Measurements from ENCODE around the gene SEC16B.
A peak's percentile ranks its signal among the peaks of the same experiment; 100 is the strongest.

DNA sequence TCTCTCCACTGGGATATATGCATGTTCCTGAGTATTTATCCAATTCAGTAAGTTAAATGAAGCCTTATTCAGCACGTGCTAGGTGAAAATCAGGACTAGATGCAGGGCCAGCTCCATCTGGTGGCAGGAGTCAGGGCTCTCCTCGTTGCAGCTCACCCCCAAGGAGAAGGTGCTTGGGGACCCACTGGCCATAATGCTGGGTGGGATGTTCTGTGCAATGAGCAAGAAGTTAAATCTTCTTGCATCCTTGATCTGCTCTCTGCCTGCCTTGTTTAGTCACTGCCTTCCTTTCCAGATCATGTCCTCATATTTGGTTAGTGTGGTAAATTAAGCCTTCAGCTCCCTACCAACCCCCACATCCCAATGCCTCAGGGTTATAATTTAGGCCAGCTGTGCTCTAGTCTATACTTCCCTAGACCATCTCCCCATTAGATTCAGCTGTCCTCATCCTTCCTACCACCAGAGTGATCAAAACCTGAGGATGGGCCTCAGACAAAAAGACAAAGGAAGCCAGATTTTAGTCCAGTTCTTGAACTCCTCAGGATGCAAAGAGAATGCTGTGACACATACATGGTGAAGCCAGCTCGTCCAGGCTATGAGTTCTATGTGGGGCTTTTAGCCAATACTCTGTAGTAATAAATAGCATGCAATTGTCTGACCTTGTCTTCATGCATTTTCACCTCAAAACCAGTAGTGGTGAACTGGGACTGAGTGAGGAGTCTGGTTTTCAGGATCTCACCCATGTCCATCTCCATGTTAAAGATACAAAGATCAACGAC is 55.9 kb downstream of the SEC16B start:
- TF ChIP-seq, protein P1, sequence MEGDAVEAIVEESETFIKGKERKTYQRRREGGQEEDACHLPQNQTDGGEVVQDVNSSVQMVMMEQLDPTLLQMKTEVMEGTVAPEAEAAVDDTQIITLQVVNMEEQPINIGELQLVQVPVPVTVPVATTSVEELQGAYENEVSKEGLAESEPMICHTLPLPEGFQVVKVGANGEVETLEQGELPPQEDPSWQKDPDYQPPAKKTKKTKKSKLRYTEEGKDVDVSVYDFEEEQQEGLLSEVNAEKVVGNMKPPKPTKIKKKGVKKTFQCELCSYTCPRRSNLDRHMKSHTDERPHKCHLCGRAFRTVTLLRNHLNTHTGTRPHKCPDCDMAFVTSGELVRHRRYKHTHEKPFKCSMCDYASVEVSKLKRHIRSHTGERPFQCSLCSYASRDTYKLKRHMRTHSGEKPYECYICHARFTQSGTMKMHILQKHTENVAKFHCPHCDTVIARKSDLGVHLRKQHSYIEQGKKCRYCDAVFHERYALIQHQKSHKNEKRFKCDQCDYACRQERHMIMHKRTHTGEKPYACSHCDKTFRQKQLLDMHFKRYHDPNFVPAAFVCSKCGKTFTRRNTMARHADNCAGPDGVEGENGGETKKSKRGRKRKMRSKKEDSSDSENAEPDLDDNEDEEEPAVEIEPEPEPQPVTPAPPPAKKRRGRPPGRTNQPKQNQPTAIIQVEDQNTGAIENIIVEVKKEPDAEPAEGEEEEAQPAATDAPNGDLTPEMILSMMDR (IDR thresholded peaks at IDR 0.05) = peak in 5 of 7 experiments; percentile 32 to 79 (median 59)
- no peak for TF ChIP-seq POLR2A (IDR thresholded peaks at IDR 0.05)
